SK-N-SH (cell line): Measurements from ENCODE around the gene FAM78A. TPM values are rescaled to one million over a fixed set of nuclear protein-coding genes. Genes with fewer than 3 reads are reported as not detected.

Experiments used
- CTCF ChIA-PET: fragments of 300-600, 350-600 bp; formaldehyde crosslinking; extraction: SDS; loops from one replicate; lab custom pipeline; 2021; lab: Yijun Ruan, JAX
- POLR2A ChIA-PET: fragments of 350-600 bp; sonication (Branson Sonifier 250); formaldehyde crosslinking; extraction: SDS; loops from one replicate; lab custom pipeline; 2020; ENCODE audit warnings: antibody characterized with exemption, inconsistent platforms; lab: Yijun Ruan, JAX
- DNase-seq: peaks from one replicate; pipeline ENCODE4 v3.0.0; 2012
- H2AFZ ChIP-seq: fragments of 200-600 bp; sonication (generic); 2 replicates; pipeline ENCODE4 v1.8.1; 2016; ENCODE audit warnings: antibody characterized with exemption, mild to moderate bottlenecking, low read depth
- H3F3A ChIP-seq: fragments of 200-600 bp; sonication (generic); replicated peaks from 2 replicates; pipeline ENCODE3; 2016; ENCODE audit warnings: antibody characterized with exemption, mild to moderate bottlenecking; ENCODE audit not compliant: insufficient read depth
- H3K27ac ChIP-seq, 2 experiments: fragments of 200-500 bp in 1 of 2; fragments of 200-600 bp in 1 of 2; sonication (Bioruptor generic) in 1 of 2; sonication (generic), shearing (Covaris generic) in 1 of 2; 2 replicates each; pipeline versions ENCODE4 v1.5.1 to v1.6.1; 2014 to 2016; ENCODE audit warnings: low read depth in 2 of 2, inconsistent platforms in 1 of 2, low read length in 1 of 2, mild to moderate bottlenecking in 1 of 2, mixed read lengths in 1 of 2
- H3K27me3 ChIP-seq: fragments of 200-600 bp; sonication (generic), shearing (Covaris generic); 2 replicates; pipeline ENCODE4 v1.6.1; 2016; ENCODE audit warnings: mixed run types; ENCODE audit not compliant: insufficient read depth
- H3K36me3 ChIP-seq, 2 experiments: fragments of 200-500 bp in 1 of 2; fragments of 200-600 bp in 1 of 2; sonication (Bioruptor generic) in 1 of 2; sonication (generic) in 1 of 2; replicated peaks in 1 of 2; 2 replicates each; pipeline versions ENCODE3 to v1.5.1; 2014 to 2016; ENCODE audit warnings: low read length in 1 of 2, mild to moderate bottlenecking in 1 of 2; ENCODE audit not compliant: insufficient read depth in 2 of 2, control insufficient read depth in 1 of 2
- H3K4me1 ChIP-seq, 2 experiments: fragments of 200-500 bp in 1 of 2; fragments of 200-600 bp in 1 of 2; sonication (Bioruptor generic) in 1 of 2; sonication (generic), shearing (Covaris generic) in 1 of 2; 2 replicates each; pipeline versions ENCODE4 v1.5.1 to v1.6.1; 2014 to 2016; ENCODE audit warnings: low read depth in 1 of 2, low read length in 1 of 2, mixed run types in 1 of 2; ENCODE audit not compliant: insufficient read depth in 2 of 2, control insufficient read depth in 1 of 2
- H3K4me2 ChIP-seq: fragments of 200-600 bp; sonication (generic), shearing (Covaris generic); 2 replicates; pipeline ENCODE4 v1.6.1; 2017; ENCODE audit warnings: mixed run types
- H3K4me3 ChIP-seq, 2 experiments: fragments of 200-500 bp in 1 of 2; fragments of 200-600 bp in 1 of 2; sonication (Bioruptor generic) in 1 of 2; sonication (generic), shearing (Covaris generic) in 1 of 2; 2 replicates each; pipeline versions ENCODE4 v1.5.1 to v1.8.1; 2014 to 2016; ENCODE audit warnings: low read depth in 2 of 2, inconsistent platforms in 1 of 2, low read length in 1 of 2, mild to moderate bottlenecking in 1 of 2, mixed read lengths in 1 of 2, moderate library complexity in 1 of 2
- H3K79me2 ChIP-seq: fragments of 200-600 bp; sonication (generic); 2 replicates; pipeline ENCODE4 v1.8.1; 2017; ENCODE audit warnings: mild to moderate bottlenecking; ENCODE audit not compliant: insufficient read depth
- H3K9ac ChIP-seq: fragments of 200-600 bp; sonication (generic); 2 replicates; pipeline ENCODE4 v1.6.1; 2017; ENCODE audit warnings: mixed run types
- H3K9me2 ChIP-seq: fragments of 200-600 bp; sonication (generic); 2 replicates; pipeline ENCODE4 v1.6.1; 2017; ENCODE audit warnings: mixed run types
- H3K9me3 ChIP-seq: fragments of 200-600 bp; sonication (generic); 2 replicates; pipeline ENCODE4 v1.6.1; 2017; ENCODE audit warnings: mixed run types, mild to moderate bottlenecking, moderate library complexity
- H4K20me1 ChIP-seq: fragments of 200-600 bp; sonication (generic); 2 replicates; pipeline ENCODE4 v1.6.1; 2017; ENCODE audit warnings: mild to moderate bottlenecking, mixed run types; ENCODE audit not compliant: insufficient read depth
- CHD2 ChIP-seq: fragments of 150-350 bp; IDR thresholded peaks from 2 replicates; pipeline ENCODE4 v1.6.1; 2018; ENCODE audit warnings: low read length; ENCODE audit not compliant: partially characterized antibody
- ELF1 ChIP-seq: IDR thresholded peaks from 2 replicates; pipeline ENCODE4 v1.4.0; 2012
- FOXJ3 ChIP-seq: sonication (generic); formaldehyde crosslinking; IDR thresholded peaks from 2 replicates; pipeline ENCODE4 v1.5.1; 2020; ENCODE audit warnings: mild to moderate bottlenecking, missing genetic modification reagents
- JUND ChIP-seq: IDR thresholded peaks from 2 replicates; pipeline ENCODE4 v1.4.0; 2012
- MEF2A ChIP-seq: IDR thresholded peaks from 2 replicates; pipeline ENCODE4 v1.4.0; 2012; ENCODE audit warnings: low read depth, borderline replicate concordance
- NRF1 ChIP-seq: IDR thresholded peaks from 2 replicates; pipeline ENCODE4 v1.6.1; 2012; ENCODE audit warnings: low read depth, mild to moderate bottlenecking, low read length
- RAD21 ChIP-seq: IDR thresholded peaks from 2 replicates; pipeline ENCODE4 v1.6.1; 2012; ENCODE audit warnings: mild to moderate bottlenecking, low read length
- REST ChIP-seq: IDR thresholded peaks from 2 replicates; pipeline ENCODE4 v1.6.1; 2012; ENCODE audit warnings: mild to moderate bottlenecking, low read depth, low read length, moderate library complexity
- TEAD4 ChIP-seq: IDR thresholded peaks from 2 replicates; pipeline ENCODE4 v1.4.0; 2012; ENCODE audit warnings: mild to moderate bottlenecking, borderline replicate concordance; ENCODE audit not compliant: insufficient read depth
- USF1 ChIP-seq: IDR thresholded peaks from 2 replicates; pipeline ENCODE4 v1.4.0; 2012; ENCODE audit warnings: low read depth, borderline replicate concordance
- YY1 ChIP-seq: IDR thresholded peaks from 2 replicates; pipeline ENCODE4 v1.4.0; 2012; ENCODE audit warnings: low read depth, mild to moderate bottlenecking
- WGBS: methylation state at CpG from one replicate; pipeline ENCODE4 v1.1.6; 2017; ENCODE audit warnings: low lambda C conversion rate; 5-methylcytosine and 5-hydroxymethylcytosine counted together
- polyA plus RNA-seq, 3 experiments: library from polyadenylated mRNA; depleted of rRNA; stranded (reverse); fragments of >200 nt; gene quantifications; 2 replicates each; pipeline ENCODE4 v1.2.3, GENCODE V29; 2012
- TF ChIP-seq, protein P1 (sequence below): IDR thresholded peaks from 2 replicates; pipeline ENCODE4 v1.4.0; 2012; ENCODE audit warnings: low read depth, borderline replicate concordance
- TF ChIP-seq, protein P2 (sequence below): fragments of 150-350 bp; IDR thresholded peaks from 2 replicates; pipeline ENCODE4 v1.6.1; 2016; ENCODE audit warnings: mild to moderate bottlenecking, low read depth, low read length

FAM78A gene
- polyA plus RNA-seq, 1 of the 3 experiments (the other 2 are of a cell fraction) = 1.0 TPM

- Histone ChIP-seq H3K4me3 (no peak overlapping the region), H4K20me1 (no peaks in the 10 kb centered on the region), H3K4me2 (no peak overlapping the region), H3K36me3 (peaks cover 9 to 51% of the 10 kb centered on the region in 2 experiments), H3K27ac (no peak overlapping the region), H3K79me2 (no peaks in the 10 kb centered on the region), H3K4me1 (peaks cover 0 to 40% of the 10 kb centered on the region in 2 experiments; a peak in 1 of 4 replicates), H2AFZ (no peak overlapping the region)
- CTCF ChIA-PET = interaction anchor here (0.7 to 2.9 kb wide), 3 partner anchors 8 to 102 kb away, joined by 3 to 18 read pairs (median 3); no protein-coding TSS in a partner anchor
- 91% methylated on average over 9 of the region's 9 CpGs for WGBS
- POLR2A ChIA-PET = no interaction called here
- no peak for DNase-seq
- TF ChIP-seq MEF2A (no peak), REST (no peak), USF1 (no peak), RAD21 (no peak), CHD2 (no peak), TEAD4 (no peak), YY1 (no peak), JUND (no peak), ELF1 (no peak), FOXJ3 (no peak), NRF1 (no peak)
- TF ChIP-seq, protein P1, sequence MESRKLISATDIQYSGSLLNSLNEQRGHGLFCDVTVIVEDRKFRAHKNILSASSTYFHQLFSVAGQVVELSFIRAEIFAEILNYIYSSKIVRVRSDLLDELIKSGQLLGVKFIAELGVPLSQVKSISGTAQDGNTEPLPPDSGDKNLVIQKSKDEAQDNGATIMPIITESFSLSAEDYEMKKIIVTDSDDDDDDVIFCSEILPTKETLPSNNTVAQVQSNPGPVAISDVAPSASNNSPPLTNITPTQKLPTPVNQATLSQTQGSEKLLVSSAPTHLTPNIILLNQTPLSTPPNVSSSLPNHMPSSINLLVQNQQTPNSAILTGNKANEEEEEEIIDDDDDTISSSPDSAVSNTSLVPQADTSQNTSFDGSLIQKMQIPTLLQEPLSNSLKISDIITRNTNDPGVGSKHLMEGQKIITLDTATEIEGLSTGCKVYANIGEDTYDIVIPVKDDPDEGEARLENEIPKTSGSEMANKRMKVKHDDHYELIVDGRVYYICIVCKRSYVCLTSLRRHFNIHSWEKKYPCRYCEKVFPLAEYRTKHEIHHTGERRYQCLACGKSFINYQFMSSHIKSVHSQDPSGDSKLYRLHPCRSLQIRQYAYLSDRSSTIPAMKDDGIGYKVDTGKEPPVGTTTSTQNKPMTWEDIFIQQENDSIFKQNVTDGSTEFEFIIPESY = no peak
- TF ChIP-seq, protein P2, sequence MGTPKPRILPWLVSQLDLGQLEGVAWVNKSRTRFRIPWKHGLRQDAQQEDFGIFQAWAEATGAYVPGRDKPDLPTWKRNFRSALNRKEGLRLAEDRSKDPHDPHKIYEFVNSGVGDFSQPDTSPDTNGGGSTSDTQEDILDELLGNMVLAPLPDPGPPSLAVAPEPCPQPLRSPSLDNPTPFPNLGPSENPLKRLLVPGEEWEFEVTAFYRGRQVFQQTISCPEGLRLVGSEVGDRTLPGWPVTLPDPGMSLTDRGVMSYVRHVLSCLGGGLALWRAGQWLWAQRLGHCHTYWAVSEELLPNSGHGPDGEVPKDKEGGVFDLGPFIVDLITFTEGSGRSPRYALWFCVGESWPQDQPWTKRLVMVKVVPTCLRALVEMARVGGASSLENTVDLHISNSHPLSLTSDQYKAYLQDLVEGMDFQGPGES = no peak
- TF ChIP-seq, all 33 proteins: peak for 0
- no peaks in the 10 kb centered on the region for H3F3A ChIP-seq
- H3K9me3 ChIP-seq = no peaks in the 10 kb centered on the region
- no peaks in the 10 kb centered on the region for H3K27me3 ChIP-seq
- no peak overlapping the region for H3K9ac ChIP-seq
- no peaks in the 10 kb centered on the region for H3K9me2 ChIP-seq
Measured at GRCh38 chr9:131233995-131234394, 42.3 kb downstream of the FAM78A start.
